Liver (tissue), 9 donors: ENCODE measurements around the gene SEZ6. TPM values are rescaled to one million over a fixed set of nuclear protein-coding genes. Genes with fewer than 3 reads are reported as not detected.

Experiments
- DNase-seq: peaks from one replicate; pipeline ENCODE4 v3.0.0-alpha.2; 2017; ENCODE audit warnings: low spot score
- H3K27ac ChIP-seq, 2 donors: one replicate each; pipeline ENCODE4 v1.7.0; 2013; ENCODE audit warnings: inconsistent platforms in 2 of 2, low read length in 2 of 2, control low read depth in 1 of 2, low read depth in 1 of 2, mild to moderate bottlenecking in 1 of 2
- H3K27me3 ChIP-seq, 4 donors: one replicate each; pipeline versions ENCODE4 v1.6.1 to v1.7.0; 2013; ENCODE audit warnings: low read length in 3 of 4, inconsistent platforms in 1 of 4, mild to moderate bottlenecking in 1 of 4, moderate library complexity in 1 of 4; ENCODE audit not compliant: control insufficient read depth in 4 of 4, insufficient read depth in 4 of 4
- H3K36me3 ChIP-seq, 4 donors: one replicate each; pipeline versions ENCODE4 v1.6.1 to v1.7.0; 2013; ENCODE audit warnings: low read length in 3 of 4, mild to moderate bottlenecking in 3 of 4, low read depth in 1 of 4, moderate library complexity in 1 of 4; ENCODE audit not compliant: control insufficient read depth in 4 of 4, insufficient read depth in 3 of 4
- H3K4me1 ChIP-seq, 4 donors: one replicate each; pipeline versions ENCODE4 v1.6.1 to v1.7.0; 2013; ENCODE audit warnings: low read length in 3 of 4, mild to moderate bottlenecking in 3 of 4, moderate library complexity in 1 of 4; ENCODE audit not compliant: control insufficient read depth in 4 of 4, insufficient read depth in 4 of 4
- H3K4me3 ChIP-seq, 3 donors: one replicate each; pipeline versions ENCODE4 v1.6.1 to v1.7.0; 2013; ENCODE audit warnings: low read length in 3 of 3, control low read depth in 1 of 3, low read depth in 1 of 3, mild to moderate bottlenecking in 1 of 3
- H3K9ac ChIP-seq, 2 donors: one replicate each; pipeline ENCODE4 v1.7.0; 2013; ENCODE audit warnings: low read length in 2 of 2, mild to moderate bottlenecking in 2 of 2, moderate library complexity in 2 of 2, control low read depth in 1 of 2, low read depth in 1 of 2
- H3K9me3 ChIP-seq, 4 donors: one replicate each; pipeline versions ENCODE4 v1.6.1 to v1.7.0; 2013; ENCODE audit warnings: low read length in 3 of 4; ENCODE audit not compliant: control insufficient read depth in 4 of 4
- EGR1 ChIP-seq, 2 donors: IDR thresholded peaks; 2 replicates each; pipeline ENCODE4 v1.6.1; 2016 to 2018; ENCODE audit warnings: antibody characterized with exemption in 2 of 2, low read depth in 2 of 2
- FOXA2 ChIP-seq: IDR thresholded peaks from 2 replicates; pipeline ENCODE4 v1.6.1; 2016; ENCODE audit warnings: antibody characterized with exemption
- HNF4A ChIP-seq, 2 donors: conservative IDR thresholded peaks; 2 replicates each; pipeline ENCODE4 v1.6.1; 2016; ENCODE audit warnings: antibody characterized with exemption in 2 of 2, mild to moderate bottlenecking in 2 of 2
- JUND ChIP-seq, 2 donors: IDR thresholded peaks; 2 replicates each; pipeline ENCODE4 v1.6.1; 2016; ENCODE audit warnings: antibody characterized with exemption in 2 of 2
- MAX ChIP-seq: IDR thresholded peaks from 2 replicates; pipeline ENCODE4 v1.6.1; 2016; ENCODE audit warnings: antibody characterized with exemption
- RAD21 ChIP-seq, 2 donors: IDR thresholded peaks; 2 replicates each; pipeline ENCODE4 v1.6.1; 2016; ENCODE audit warnings: antibody characterized with exemption in 2 of 2, mild to moderate bottlenecking in 2 of 2
- RXRA ChIP-seq, 2 donors: IDR thresholded peaks; 2 replicates each; pipeline ENCODE4 v1.6.1; 2017 to 2018; ENCODE audit warnings: antibody characterized with exemption in 2 of 2, mild to moderate bottlenecking in 1 of 2
- TAF1 ChIP-seq: conservative IDR thresholded peaks from 2 replicates; pipeline ENCODE4 v1.6.1; 2016; ENCODE audit warnings: antibody characterized with exemption, mild to moderate bottlenecking
- WGBS: extraction: QIAGEN DNeasy Blood & Tissue Kit; methylation state at CpG from one replicate; pipeline ENCODE4 v1.1.7; 2013; 5-methylcytosine and 5-hydroxymethylcytosine counted together
- polyA plus RNA-seq, 2 donors: library from polyadenylated mRNA; stranded (reverse) in 1 of 2; unstranded in 1 of 2; fragments of 200-250 nt in 1 of 2; fragments of >200 nt in 1 of 2; fragmentation: Nextera tagmentation in 1 of 2; extraction: Ambion mirVana in 1 of 2; gene quantifications; one replicate each; pipeline versions ENCODE4 v1.2.1 to v1.2.3, GENCODE V29; 2013 to 2015
- total RNA-seq, 2 donors: library from RNA; depleted of rRNA; stranded (reverse); fragments of >200 nt; gene quantifications; one replicate each; pipeline ENCODE4 v1.2.3, GENCODE V29; 2014
- TF ChIP-seq, protein P1 (sequence below): IDR thresholded peaks from 2 replicates; pipeline ENCODE4 v1.6.1; 2016; ENCODE audit warnings: antibody characterized with exemption
- TF ChIP-seq, protein P2 (sequence below): IDR thresholded peaks from 2 replicates; pipeline ENCODE4 v1.6.1; 2016; ENCODE audit warnings: antibody characterized with exemption, mild to moderate bottlenecking
- TF ChIP-seq, protein P3 (sequence below): IDR thresholded peaks from 2 replicates; pipeline ENCODE4 v1.6.1; 2016; ENCODE audit warnings: antibody characterized with exemption
- TF ChIP-seq, protein P4 (sequence below): fragments of 150-350 bp; IDR thresholded peaks from 2 replicates; pipeline ENCODE4 v1.5.1; 2017; ENCODE audit warnings: improper control_type of control experiment, low read depth, low read length; ENCODE audit not compliant: missing input control
- donor health status: healthy.
- donor health status: healthy.
- donor health status: healthy.
- donor health status: healthy.
- donor health status: healthy.

The SEZ6 gene
- total and polyA plus RNA-seq, 4 donors = 0.39 TPM; not detected in 3

GRCh38 chr17:29051731-29052130 is 45.9 kb upstream of the SEZ6 start:
- TF ChIP-seq, protein P1, sequence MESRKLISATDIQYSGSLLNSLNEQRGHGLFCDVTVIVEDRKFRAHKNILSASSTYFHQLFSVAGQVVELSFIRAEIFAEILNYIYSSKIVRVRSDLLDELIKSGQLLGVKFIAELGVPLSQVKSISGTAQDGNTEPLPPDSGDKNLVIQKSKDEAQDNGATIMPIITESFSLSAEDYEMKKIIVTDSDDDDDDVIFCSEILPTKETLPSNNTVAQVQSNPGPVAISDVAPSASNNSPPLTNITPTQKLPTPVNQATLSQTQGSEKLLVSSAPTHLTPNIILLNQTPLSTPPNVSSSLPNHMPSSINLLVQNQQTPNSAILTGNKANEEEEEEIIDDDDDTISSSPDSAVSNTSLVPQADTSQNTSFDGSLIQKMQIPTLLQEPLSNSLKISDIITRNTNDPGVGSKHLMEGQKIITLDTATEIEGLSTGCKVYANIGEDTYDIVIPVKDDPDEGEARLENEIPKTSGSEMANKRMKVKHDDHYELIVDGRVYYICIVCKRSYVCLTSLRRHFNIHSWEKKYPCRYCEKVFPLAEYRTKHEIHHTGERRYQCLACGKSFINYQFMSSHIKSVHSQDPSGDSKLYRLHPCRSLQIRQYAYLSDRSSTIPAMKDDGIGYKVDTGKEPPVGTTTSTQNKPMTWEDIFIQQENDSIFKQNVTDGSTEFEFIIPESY = no peak
- TF ChIP-seq FOXA2 = no peak
- TF ChIP-seq, protein P2, sequence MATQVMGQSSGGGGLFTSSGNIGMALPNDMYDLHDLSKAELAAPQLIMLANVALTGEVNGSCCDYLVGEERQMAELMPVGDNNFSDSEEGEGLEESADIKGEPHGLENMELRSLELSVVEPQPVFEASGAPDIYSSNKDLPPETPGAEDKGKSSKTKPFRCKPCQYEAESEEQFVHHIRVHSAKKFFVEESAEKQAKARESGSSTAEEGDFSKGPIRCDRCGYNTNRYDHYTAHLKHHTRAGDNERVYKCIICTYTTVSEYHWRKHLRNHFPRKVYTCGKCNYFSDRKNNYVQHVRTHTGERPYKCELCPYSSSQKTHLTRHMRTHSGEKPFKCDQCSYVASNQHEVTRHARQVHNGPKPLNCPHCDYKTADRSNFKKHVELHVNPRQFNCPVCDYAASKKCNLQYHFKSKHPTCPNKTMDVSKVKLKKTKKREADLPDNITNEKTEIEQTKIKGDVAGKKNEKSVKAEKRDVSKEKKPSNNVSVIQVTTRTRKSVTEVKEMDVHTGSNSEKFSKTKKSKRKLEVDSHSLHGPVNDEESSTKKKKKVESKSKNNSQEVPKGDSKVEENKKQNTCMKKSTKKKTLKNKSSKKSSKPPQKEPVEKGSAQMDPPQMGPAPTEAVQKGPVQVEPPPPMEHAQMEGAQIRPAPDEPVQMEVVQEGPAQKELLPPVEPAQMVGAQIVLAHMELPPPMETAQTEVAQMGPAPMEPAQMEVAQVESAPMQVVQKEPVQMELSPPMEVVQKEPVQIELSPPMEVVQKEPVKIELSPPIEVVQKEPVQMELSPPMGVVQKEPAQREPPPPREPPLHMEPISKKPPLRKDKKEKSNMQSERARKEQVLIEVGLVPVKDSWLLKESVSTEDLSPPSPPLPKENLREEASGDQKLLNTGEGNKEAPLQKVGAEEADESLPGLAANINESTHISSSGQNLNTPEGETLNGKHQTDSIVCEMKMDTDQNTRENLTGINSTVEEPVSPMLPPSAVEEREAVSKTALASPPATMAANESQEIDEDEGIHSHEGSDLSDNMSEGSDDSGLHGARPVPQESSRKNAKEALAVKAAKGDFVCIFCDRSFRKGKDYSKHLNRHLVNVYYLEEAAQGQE = no peak
- TF ChIP-seq RAD21 (IDR thresholded peaks at IDR 0.05) = no peak
- no peak for TF ChIP-seq TAF1
- TF ChIP-seq HNF4A (conservative IDR thresholded peaks at IDR 0.05) = no peak
- no peak for TF ChIP-seq EGR1 (IDR thresholded peaks at IDR 0.05; ENCODE audit: low read depth in 2 of 2)
- TF ChIP-seq JUND (IDR thresholded peaks at IDR 0.05) = no peak
- TF ChIP-seq RXRA (IDR thresholded peaks at IDR 0.05) = no peak
- Histone ChIP-seq H3K4me3 (no peak overlapping the region), H3K36me3 (peaks cover 6 to 52% (median 31%) of the 10 kb centered on the region in 4 donors), H3K9ac (no peak overlapping the region), H3K27ac (no peak overlapping the region), H3K27me3 (no peaks in the 10 kb centered on the region), H3K4me1 (peaks cover 4 to 60% (median 48%) of the 10 kb centered on the region in 4 donors), H3K9me3 (no peaks in the 10 kb centered on the region)
- no peak for DNase-seq
- 80% methylated on average over 6 of the region's 6 CpGs for WGBS

DNA sequence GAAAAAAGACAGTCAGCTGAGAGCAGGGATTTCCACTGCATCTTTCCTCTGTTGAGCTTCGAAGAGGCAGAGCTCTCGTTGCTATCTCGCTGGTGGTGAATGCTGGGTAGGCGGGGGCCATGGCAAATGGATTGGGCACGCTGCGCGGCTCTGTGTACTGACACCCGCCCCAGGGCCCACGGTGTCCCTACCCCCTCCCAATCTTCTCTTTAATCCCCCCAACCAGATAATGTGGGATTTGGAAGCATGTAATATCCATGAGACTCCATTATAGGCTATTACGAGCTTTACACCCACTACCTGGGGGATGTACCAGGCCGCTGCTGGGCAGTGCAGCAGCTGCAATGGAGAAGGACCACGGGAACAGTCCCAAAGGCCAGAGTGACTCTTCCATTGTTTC is 45.4 kb upstream of the SEZ6 start:
- no peak overlapping the region for H3K4me3 ChIP-seq
- WGBS = 90% methylated on average over 12 of the region's 12 CpGs
- TF ChIP-seq, protein P3, sequence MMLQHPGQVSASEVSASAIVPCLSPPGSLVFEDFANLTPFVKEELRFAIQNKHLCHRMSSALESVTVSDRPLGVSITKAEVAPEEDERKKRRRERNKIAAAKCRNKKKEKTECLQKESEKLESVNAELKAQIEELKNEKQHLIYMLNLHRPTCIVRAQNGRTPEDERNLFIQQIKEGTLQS = no peak
- no peak for TF ChIP-seq FOXA2
- TF ChIP-seq HNF4A (conservative IDR thresholded peaks at IDR 0.05) = no peak
- no peak for TF ChIP-seq MAX
- TF ChIP-seq, protein P1 = no peak
- TF ChIP-seq, protein P2 = no peak
- TF ChIP-seq JUND (IDR thresholded peaks at IDR 0.05) = no peak
- TF ChIP-seq RAD21 (IDR thresholded peaks at IDR 0.05) = no peak
- TF ChIP-seq, protein P4, sequence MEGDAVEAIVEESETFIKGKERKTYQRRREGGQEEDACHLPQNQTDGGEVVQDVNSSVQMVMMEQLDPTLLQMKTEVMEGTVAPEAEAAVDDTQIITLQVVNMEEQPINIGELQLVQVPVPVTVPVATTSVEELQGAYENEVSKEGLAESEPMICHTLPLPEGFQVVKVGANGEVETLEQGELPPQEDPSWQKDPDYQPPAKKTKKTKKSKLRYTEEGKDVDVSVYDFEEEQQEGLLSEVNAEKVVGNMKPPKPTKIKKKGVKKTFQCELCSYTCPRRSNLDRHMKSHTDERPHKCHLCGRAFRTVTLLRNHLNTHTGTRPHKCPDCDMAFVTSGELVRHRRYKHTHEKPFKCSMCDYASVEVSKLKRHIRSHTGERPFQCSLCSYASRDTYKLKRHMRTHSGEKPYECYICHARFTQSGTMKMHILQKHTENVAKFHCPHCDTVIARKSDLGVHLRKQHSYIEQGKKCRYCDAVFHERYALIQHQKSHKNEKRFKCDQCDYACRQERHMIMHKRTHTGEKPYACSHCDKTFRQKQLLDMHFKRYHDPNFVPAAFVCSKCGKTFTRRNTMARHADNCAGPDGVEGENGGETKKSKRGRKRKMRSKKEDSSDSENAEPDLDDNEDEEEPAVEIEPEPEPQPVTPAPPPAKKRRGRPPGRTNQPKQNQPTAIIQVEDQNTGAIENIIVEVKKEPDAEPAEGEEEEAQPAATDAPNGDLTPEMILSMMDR = no peak
- no peak for TF ChIP-seq RXRA (IDR thresholded peaks at IDR 0.05)
- TF ChIP-seq TAF1 = no peak

More for the DNA sequence above, 45.4 kb upstream of the SEZ6 start:
- Histone ChIP-seq H3K4me1 (peaks cover 6 to 66% (median 51%) of the 10 kb centered on the region in 4 donors), H3K27me3 (no peaks in the 10 kb centered on the region), H3K9me3 (no peaks in the 10 kb centered on the region), H3K36me3 (peaks cover 6 to 52% (median 28%) of the 10 kb centered on the region in 4 donors), H3K9ac (no peak overlapping the region), H3K27ac (no peak overlapping the region)
- no peak for DNase-seq
